ENCODE results near the gene PRPF40A. TPM values are rescaled to one million over a fixed set of nuclear protein-coding genes. Genes with fewer than 3 reads are reported as not detected.

The PRPF40A gene
- total and polyA plus RNA-seq, 9 of the 15 experiments (the other 6 are each of a cell fraction or from before 2014, with no cell fraction given) = 168 to 304 (median 264) TPM

DNA sequence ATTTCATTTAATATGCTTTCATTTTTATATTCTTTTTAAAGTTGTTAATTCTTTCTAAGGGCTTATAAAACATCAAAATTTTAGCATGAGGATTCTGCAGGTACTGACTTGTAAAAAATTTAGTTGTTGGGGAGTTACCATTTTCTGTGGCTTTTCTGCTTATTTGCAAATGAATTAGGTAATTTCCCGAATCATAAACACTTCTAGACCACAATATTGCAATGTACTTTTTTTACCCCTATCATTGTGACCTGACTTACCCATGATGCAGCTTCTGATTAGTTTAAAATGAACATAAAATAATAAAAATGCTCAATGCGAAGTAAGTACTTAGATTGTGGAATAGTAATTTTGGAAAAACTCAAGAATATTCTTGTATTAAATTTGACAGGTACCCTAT lies 12.6 kb upstream of the PRPF40A start:
- no peak for ATAC-seq
- TF ChIP-seq ZBED1 (IDR thresholded peaks at IDR 0.05) (no peak), CTBP1 (IDR thresholded peaks at IDR 0.05; ENCODE audit: borderline replicate concordance) (no peak), ZNF217 (CRISPR knock-in tag; IDR thresholded peaks at IDR 0.05) (no peak), RBM25 (IDR thresholded peaks at IDR 0.05; ENCODE audit: low read depth, low read length, severe bottlenecking) (no peak), FOXM1 (IDR thresholded peaks at IDR 0.05; ENCODE audit: low read depth) (no peak), FOXM1 (CRISPR knock-in tag; IDR thresholded peaks at IDR 0.05; ENCODE audit: low read depth) (no peak), NFXL1 (CRISPR knock-in tag; IDR thresholded peaks at IDR 0.05) (no peak), ELF2 (CRISPR knock-in tag; IDR thresholded peaks at IDR 0.05) (no peak)
- TF ChIP-seq, protein P1, sequence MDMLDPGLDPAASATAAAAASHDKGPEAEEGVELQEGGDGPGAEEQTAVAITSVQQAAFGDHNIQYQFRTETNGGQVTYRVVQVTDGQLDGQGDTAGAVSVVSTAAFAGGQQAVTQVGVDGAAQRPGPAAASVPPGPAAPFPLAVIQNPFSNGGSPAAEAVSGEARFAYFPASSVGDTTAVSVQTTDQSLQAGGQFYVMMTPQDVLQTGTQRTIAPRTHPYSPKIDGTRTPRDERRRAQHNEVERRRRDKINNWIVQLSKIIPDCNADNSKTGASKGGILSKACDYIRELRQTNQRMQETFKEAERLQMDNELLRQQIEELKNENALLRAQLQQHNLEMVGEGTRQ (CRISPR knock-in tag; IDR thresholded peaks at IDR 0.05) = no peak
- TF ChIP-seq, protein P2, sequence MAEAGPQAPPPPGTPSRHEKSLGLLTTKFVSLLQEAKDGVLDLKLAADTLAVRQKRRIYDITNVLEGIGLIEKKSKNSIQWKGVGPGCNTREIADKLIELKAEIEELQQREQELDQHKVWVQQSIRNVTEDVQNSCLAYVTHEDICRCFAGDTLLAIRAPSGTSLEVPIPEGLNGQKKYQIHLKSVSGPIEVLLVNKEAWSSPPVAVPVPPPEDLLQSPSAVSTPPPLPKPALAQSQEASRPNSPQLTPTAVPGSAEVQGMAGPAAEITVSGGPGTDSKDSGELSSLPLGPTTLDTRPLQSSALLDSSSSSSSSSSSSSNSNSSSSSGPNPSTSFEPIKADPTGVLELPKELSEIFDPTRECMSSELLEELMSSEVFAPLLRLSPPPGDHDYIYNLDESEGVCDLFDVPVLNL (CRISPR knock-in tag; IDR thresholded peaks at IDR 0.05; ENCODE audit: low read depth) = no peak
- BruUV-seq (replicated peaks) = no TSS peak
- WGBS (ENCODE audit: insufficient coverage, low coverage, missing lambda C conversion rate) = 76% methylated on average over 2 of the region's 2 CpGs
- intact Hi-C loops (cut with micrococcal nuclease) (no loop called here), in situ Hi-C loops (cut with MboI) (no loop called here)
- Histone ChIP-seq H3K79me2 (ENCODE audit: control insufficient read depth, insufficient read depth, low read length) (peaks cover 59% of the 10 kb centered on the region), H2AFZ (ENCODE audit: low read depth, low read length) (no peak overlapping the region), H3K9me3 (replicated peaks; ENCODE audit: control insufficient read depth, insufficient read depth, low read depth, low read length) (no peaks in the 10 kb centered on the region), H3K9me1 (ENCODE audit: control insufficient read depth, insufficient read depth, low read length) (no peaks in the 10 kb centered on the region), H4K20me1 (replicated peaks; ENCODE audit: control insufficient read depth, insufficient read depth, low read length) (no peaks in the 10 kb centered on the region), H3K4me2 (ENCODE audit: insufficient read depth, low read length) (no peak overlapping the region), H3K27me3 (ENCODE audit: control insufficient read depth in 2 of 2, insufficient read depth in 2 of 2, low read length in 2 of 2) (no peaks in the 10 kb centered on the region), H3K27ac (ENCODE audit: extremely low read depth, low read depth, low read length) (no peak overlapping the region), H3K9ac (ENCODE audit: insufficient read depth in 1 of 2, low read depth in 2 of 2, low read length in 2 of 2) (no peak overlapping the region), H3K4me3 (no peak overlapping the region), H3K4me1 (replicated peaks in 1 of 2; ENCODE audit: control insufficient read depth in 2 of 2, insufficient read depth in 2 of 2, low read length in 2 of 2) (no peaks in the 10 kb centered on the region), H3K36me3 (ENCODE audit: control insufficient read depth, insufficient read depth, low read length) (peaks cover 38% of the 10 kb centered on the region)
- CTCF ChIA-PET (ENCODE audit: low intra/inter-chr PET ratio) = interaction anchor here (1.1 kb wide), 1 partner anchor 13 kb away, joined by 3 read pairs; the partner anchor contains the start of gene PRPF40A
- POLR2A ChIA-PET = interaction anchor here (0.8 to 1.3 kb wide), 3 partner anchors 10 to 13 kb away, joined by 4 to 5 read pairs (median 4); partner anchors contain the start of gene PRPF40A
- no peak for FAIRE-seq
- DNase-seq (ENCODE audit: extremely low read depth in 1 of 4, low spot score in 3 of 4) = no peak
